Frontal cortex (tissue), 4 donors: ENCODE measurements around the gene USP47. TPM values are rescaled to one million over a fixed set of nuclear protein-coding genes. Genes with fewer than 3 reads are reported as not detected.

Experiments used
- DNase-seq, 2 donors: peaks; one replicate each; pipeline ENCODE4 v3.0.0; 2012; ENCODE audit warnings: low spot score in 2 of 2
- FAIRE-seq: peaks from 2 replicates; lab custom pipeline; 2012; peaks lifted over from hg19 to GRCh38; lab: Jason Lieb, UNC
- total RNA-seq: library from RNA; depleted of rRNA; stranded (reverse); fragments of >200 nt; gene quantifications from one replicate; pipeline ENCODE4 v1.2.3, GENCODE V29; 2014
- donor health status: control.
- donor health status: control.
- donor health status: control.

Gene USP47
- total RNA-seq, 1 donor from 2014 or later = 149 TPM

DNA sequence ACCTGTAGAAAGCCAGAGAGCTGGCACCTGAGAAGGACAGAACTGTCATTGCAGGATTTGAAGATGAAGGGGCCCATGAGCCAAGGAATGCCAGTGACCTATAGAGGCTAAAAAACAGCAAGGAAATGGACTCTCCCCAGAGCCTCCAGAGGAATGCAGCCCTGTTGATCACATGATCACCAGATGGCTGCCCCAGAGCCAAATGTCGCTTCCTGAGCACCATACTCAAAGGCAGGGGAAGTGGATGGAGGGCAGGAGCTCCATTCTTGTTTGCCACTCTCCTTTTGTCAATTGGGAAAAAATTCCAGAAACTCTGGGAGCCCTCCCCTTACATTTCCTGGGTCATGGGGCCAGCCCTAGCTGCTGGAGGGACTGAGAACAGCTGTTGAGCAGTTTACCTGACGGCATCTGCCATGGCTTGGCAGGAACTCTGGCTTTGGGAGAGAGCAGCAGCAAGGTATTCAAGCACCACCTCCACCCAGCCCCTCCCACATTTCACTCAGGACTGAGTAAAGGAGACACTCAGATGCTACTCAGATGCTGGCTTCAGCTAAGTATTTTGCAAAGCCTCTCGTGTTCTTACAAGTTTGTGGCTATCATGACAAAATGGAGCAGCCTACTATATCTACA lies 119.7 kb downstream of the USP47 start:
- FAIRE-seq = no peak
- DNase-seq = no peak

DNA sequence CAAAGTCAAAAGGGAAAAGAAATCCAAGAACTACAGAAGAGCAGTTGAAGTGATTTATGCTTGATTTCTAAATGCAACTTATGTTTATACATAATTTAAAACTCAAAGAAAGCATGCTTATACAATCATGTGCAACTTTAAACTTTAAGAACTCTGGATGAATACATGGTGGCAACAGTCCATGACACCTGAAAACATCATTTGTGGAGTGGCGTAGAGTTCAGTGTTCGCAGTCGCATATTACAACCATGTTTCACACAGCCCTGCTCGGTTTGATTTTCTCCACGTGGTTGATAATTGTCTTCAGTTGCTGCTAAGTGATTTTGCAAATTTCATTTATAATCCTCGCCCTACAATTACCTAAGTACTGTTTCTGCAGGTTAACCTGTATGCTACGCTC lies 121.3 kb downstream of the USP47 start:
- FAIRE-seq (no peak), DNase-seq (no peak)

DNA sequence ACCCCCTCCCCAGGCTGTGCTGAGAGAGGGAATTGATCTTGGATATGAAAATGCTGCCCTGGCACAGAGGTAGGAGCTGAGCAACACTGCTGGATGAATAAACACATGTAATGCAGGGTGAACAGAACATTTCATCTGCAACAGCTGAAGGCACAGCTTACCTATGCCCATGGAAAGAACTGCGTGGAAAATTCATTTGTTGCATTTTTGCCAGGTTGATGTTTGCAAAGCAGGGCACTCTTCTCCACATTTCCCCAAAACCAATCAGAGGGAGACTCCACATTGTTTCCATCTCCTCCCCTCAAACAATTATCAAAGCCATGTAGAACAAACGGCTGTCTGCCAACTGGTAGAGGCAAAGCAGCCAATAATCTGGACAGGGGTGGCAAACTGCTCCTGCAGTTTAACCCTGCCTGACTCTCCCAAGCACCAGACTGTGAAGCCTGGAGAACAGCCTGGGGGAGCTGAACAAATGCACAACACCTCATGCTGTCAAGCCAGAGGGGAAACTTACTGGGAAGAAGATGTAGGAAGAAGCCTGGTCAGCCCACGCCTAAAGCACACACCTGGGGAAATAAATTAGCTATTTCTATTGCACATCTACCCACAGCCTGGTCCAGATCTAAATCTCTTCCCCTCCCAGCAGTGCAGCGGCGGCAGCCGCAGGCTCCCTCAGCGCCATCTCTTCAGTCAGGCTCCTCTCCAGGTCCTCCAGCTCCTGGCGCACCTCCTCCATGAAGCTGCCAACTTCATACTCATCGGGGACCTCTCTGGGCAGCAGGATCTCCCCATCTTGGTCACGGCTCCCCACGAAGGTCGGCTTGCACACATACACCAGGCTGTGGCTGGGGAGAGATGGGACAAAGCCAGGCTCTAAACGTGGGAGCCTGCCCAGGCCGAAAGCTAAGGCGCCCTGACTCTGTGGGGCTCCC lies 122.3 kb downstream of the USP47 start:
- DNase-seq (no peak), FAIRE-seq (no peak)

- FAIRE-seq = no peak
These were observed 123.0 kb downstream of the USP47 start for GRCh38 chr11:11964774-11965150.

DNA sequence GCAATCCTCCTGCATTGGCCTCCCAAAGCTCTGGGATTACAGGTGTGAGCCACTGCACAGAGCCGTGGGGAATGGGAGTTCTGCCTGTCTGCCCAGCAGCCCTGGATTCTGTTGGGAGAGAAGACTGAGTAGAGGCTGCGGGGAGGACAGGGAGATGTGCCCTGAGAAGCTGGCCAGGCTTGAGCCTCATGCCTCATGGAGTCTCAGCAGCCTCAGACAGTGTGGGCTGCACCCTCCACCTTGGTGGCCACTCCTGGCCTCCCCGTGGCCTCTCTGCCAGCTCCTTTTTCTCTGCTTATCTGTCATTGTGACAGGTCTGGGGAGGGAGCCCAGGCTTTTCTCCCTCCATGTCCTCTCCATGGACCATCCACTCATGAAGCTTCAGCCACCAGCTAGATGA lies 123.4 kb downstream of the USP47 start:
- no peak for FAIRE-seq

More at GRCh38 chr11:11964774-11965150, 123.0 kb downstream of the USP47 start:
- no peak for DNase-seq

DNA sequence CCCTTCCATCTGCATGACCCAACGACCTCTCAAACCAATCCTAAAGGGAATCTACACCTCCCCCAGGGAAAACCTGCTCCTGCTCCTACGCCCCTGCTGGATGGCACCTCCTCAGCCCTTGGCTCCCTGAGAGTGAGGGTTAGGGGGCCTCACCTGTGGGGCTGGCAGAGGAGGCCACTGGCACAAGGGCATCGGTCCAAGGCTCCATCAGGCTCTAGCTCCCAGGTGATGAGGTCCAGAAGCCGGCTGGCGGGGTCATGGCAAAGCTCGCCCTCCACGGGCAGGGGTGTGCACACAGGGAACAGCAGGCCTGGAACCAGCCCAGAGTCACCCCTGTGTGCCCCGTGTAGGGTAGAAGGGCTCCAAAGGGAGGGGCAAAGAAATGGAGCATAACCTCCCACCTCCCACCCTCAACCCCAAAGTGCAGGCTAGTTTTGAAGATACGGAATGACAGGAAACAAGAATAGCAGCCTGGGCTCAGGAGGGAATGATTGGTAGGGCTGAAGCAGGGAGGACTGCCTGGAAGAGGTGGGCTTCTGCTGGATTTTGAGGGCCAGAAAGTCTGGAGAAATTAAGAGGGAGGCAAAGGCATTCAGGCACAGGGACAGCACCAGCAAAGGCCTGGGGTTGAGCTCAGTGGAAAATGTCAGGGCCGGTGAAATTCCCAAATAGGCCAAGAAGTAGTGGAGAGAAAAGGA lies 124.0 kb downstream of the USP47 start:
- FAIRE-seq (no peak), DNase-seq (no peak)

More for the DNA sequence above, 123.4 kb downstream of the USP47 start:
- no peak for DNase-seq

DNA sequence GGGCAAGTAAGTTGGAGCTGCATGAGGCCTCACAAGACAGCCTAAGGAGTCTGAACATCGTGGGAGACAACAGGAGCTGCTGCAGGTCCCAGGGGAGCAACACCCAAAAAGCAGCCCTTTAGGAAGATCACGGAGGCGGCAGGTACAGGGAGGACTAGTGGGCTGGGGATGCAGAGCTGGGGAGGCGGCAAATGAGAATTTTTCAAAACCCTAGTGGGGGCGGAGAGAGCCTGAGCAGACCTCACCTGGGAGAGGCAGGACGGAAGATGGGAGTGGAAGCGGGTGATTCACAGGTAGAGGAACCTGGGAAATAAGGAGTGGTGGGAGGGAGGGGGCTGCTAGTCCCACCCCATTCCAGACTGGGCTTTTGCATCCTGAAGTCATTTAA lies 124.6 kb downstream of the USP47 start:
- DNase-seq = no peak

GRCh38 chr11:11966826-11967668 lies 125.3 kb downstream of the USP47 start:
- FAIRE-seq (no peak), DNase-seq (peak; percentile 18 to 64)

More for the DNA sequence above, 124.6 kb downstream of the USP47 start:
- FAIRE-seq = no peak

DNA sequence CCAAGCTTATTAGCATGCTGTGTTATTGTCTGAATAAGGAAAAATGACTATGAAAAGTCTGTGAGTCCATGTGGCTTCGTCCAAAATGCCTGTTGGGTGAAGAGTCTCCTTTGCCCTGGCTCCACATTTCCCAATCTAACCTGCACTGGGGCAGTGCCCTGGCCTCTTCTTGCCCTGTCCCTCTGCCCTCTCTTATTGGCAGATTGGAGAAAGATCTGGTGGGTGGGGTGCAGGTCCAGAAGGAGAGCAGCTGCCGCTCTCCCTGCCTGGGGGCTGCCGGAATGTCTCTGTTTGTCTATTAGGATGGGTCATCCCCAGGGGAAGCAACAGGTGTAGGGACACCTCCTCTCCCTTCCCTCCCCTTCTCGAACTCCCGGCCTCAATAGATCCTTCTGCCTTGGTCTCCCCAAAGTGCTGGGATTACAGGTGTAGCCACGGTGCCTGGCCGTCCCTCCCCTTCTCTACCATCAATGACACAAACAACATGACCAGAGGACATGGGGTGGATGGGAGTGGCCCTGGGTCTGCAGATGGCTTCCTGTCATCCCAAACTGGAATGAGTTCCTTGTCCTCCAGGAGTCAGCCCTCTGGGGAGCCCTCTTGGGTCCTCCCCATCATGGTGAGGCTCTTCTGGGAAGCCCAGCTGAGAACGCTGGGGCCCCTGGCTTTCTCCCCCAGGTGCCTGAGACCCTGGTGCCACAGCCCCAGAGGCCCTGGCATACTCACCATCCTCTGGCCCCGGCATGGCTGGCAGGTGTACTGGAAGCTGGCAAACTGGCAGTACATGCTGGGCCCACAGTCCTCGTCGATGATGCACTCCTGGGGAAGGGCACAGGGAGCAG lies 126.1 kb downstream of the USP47 start:
- FAIRE-seq = no peak
- DNase-seq = no peak

GRCh38 chr11:11968511-11969280 lies 126.9 kb downstream of the USP47 start:
- no peak for FAIRE-seq
- no peak for DNase-seq

- no peak for DNase-seq
These were observed 127.8 kb downstream of the USP47 start for GRCh38 chr11:11969380-11970215.

DNA sequence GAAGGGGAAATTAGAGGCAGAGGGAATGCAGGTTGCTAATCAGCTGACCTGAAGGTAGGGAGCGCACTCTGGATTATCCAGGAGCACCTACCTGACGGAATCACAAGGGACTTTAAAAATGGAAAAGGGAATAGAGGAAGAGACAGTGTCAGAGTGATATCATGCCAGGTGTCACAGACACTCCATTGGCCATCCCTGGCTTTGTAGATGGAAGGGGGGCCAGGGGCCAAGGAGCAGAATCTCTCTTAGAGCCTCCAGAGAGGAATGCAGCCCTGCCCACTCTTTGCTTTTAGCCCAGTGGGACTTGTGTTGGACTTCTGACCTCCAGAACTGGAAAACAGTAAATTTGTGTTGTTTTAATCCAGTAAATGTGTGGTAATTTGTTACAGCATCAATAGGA lies 128.8 kb downstream of the USP47 start:
- DNase-seq = no peak
- no peak for FAIRE-seq

More at GRCh38 chr11:11969380-11970215, 127.8 kb downstream of the USP47 start:
- no peak for FAIRE-seq

- no peak for FAIRE-seq
- DNase-seq = no peak
These were observed 130.3 kb downstream of the USP47 start for GRCh38 chr11:11971906-11972547.

DNA sequence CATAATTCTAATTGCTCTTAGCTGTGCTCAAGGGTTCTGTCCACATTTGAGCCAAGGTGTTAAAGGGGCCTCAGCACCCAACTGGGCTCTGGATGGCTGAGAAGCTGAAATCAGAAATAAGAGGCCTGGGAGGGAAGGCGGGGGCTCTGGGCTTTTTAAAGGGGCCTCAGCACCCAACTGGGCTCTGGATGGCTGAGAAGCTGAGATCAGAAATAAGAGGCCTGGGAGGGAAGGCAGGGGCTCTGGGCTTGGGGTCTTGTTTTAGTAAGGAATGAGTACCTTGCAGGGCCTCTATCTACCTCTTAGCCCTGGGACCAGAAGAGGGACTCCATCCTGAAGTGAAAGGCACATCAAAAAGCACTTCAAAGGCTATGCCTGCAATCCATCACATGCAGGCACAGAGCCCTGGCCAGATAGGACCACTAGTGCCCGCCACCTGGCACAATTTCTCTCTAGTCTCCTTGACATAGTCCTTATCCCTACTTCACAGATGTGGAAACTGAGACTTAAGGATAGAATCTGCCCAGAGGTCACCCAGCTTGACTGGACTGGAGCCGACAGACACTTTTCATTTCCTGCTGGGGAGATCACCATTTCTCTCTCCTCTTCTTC lies 131.1 kb downstream of the USP47 start:
- no peak for FAIRE-seq
- DNase-seq = no peak

GRCh38 chr11:11973361-11973800 lies 131.6 kb downstream of the USP47 start:
- DNase-seq (peak; percentile 45 to 63), FAIRE-seq (no peak)

DNA sequence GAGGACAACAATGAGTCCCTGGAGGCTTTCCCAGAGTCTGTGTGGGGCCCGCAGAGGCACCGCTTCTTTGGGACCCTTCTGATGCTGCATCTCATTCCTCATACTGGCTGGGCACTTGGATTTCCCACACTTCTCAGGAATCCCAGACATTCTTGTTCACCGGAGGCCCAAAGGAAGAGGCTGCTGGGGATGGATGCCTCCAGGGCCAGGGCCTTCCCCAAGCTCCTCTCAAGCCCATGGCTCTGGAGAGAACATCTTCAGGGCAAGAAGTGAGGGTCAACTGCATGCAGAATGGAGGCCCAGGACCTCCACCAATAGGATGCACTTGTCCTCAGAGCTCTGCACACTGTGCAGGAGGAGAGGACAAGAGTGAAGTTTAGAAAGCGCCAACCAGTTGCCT lies 132.1 kb downstream of the USP47 start:
- DNase-seq (no peak), FAIRE-seq (no peak)
